ENCODE results near the gene OR2V2. TPM values are rescaled to one million over a fixed set of nuclear protein-coding genes. Genes with fewer than 3 reads are reported as not detected.

OR2V2 gene
- polyA plus RNA-seq, 3 donors: 0.04 TPM; not detected in 1

GRCh38 chr5:181207214-181207959, 60.0 kb downstream of the OR2V2 start:
- DNase-seq: no peak

DNA sequence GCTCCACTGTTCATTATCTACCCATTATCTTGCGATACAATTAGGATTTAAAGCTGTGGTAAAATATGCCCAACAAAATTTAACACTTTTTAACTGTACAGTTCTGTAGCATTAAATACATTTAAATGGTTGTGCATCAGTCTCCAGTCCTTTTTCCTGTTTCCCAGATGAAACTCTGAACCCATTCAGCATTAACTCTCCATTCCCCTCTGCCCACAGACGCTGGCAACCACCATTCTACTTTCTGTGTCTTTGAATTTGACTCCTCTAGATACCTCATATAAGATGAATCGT, 60.5 kb downstream of the OR2V2 start:
- DNase-seq: no peak

Other genes starting within 250 kb of the OR2V2 start
- gene BTNL8, start 248.4 kb upstream of the OR2V2 start, polyA plus RNA-seq (ENCODE audit: insufficient read length in 3 of 3): 1 to 10 TPM in 1 of 3 donors, under 1 TPM in 2; 0.34 to 1.1 (median 0.56) TPM
- under 1 TPM in 1 of 3 donors, not detected in 2; 0.09 TPM for gene BTNL3, start 158.7 kb upstream of the OR2V2 start, polyA plus RNA-seq (ENCODE audit: insufficient read length in 3 of 3)
- 10 to 100 TPM in 2 of 3 donors, 1 to 10 TPM in 1; 5.3 to 14.7 (median 10.2) TPM for gene BTNL9, start 107.3 kb upstream of the OR2V2 start, polyA plus RNA-seq (ENCODE audit: insufficient read length in 3 of 3)
- under 1 TPM in 1 of 3 donors, not detected in 2; 0.06 TPM for gene OR2V1, start 16.4 kb upstream of the OR2V2 start, polyA plus RNA-seq (ENCODE audit: insufficient read length in 3 of 3)
- under 1 TPM; 0.23 to 0.42 (median 0.31) TPM for gene TRIM7, start 57.6 kb downstream of the OR2V2 start, polyA plus RNA-seq (ENCODE audit: insufficient read length in 3 of 3)
- 10 to 100 TPM; 38.3 to 40.6 (median 40.1) TPM for gene TRIM41, start 75.7 kb downstream of the OR2V2 start, polyA plus RNA-seq (ENCODE audit: insufficient read length in 3 of 3)
- 1,000 to 10,000 TPM; 2,611 to 3,136 (median 2,727) TPM for gene RACK1, start 96.3 kb downstream of the OR2V2 start, polyA plus RNA-seq (ENCODE audit: insufficient read length in 3 of 3)
- gene TRIM52, start 113.6 kb downstream of the OR2V2 start, polyA plus RNA-seq (ENCODE audit: insufficient read length in 3 of 3): 10 to 100 TPM; 20.8 to 49.2 (median 41.5) TPM
- gene OR4F3, start 219.7 kb downstream of the OR2V2 start, polyA plus RNA-seq (ENCODE audit: insufficient read length in 3 of 3): not detected

Data from renal pelvis (tissue), 4 donors.